ENCODE measurements around the gene NOD2.
A peak's percentile ranks its signal among the peaks of the same experiment; 100 is the strongest.

NOD2 gene

GRCh38 chr16:50692999-50693781 lies at the start of gene NOD2:
Gene NOD2 (plus strand): TSS chr16:50693606. CDS start chr16:50699496, 5,890 bp downstream.
- no peak for TF ChIP-seq CTCF (IDR thresholded peaks at IDR 0.05; ENCODE audit: low read depth, low read length)
- peak in 1 of 2 donors; percentile 9 for DNase-seq (ENCODE audit: low read depth in 2 of 2)
- H3K4me3 ChIP-seq (replicated peaks in 1 of 2; ENCODE audit: low read depth in 2 of 2, low read length in 2 of 2): peak within 1 kb of the TSS; percentile 16 to 34

GRCh38 chr16:50644245-50644644 lies 49.2 kb upstream of the NOD2 start:
- no peak for TF ChIP-seq CTCF (IDR thresholded peaks at IDR 0.05; ENCODE audit: low read depth, low read length)
- no peak for DNase-seq (ENCODE audit: low read depth in 2 of 2)
- H3K4me3 ChIP-seq (replicated peaks in 1 of 2; ENCODE audit: low read depth in 2 of 2, low read length in 2 of 2): no peak overlapping the region

- H3K4me3 ChIP-seq (replicated peaks in 1 of 2; ENCODE audit: low read depth in 2 of 2, low read length in 2 of 2): no peak overlapping the region
- peak; percentile 16 to 63 for DNase-seq (ENCODE audit: low read depth in 2 of 2)
- TF ChIP-seq CTCF (IDR thresholded peaks at IDR 0.05; ENCODE audit: low read depth, low read length): no peak
Observed at GRCh38 chr16:50644729-50645128, 48.7 kb upstream of the NOD2 start.

- no peak for DNase-seq (ENCODE audit: low read depth in 2 of 2)
- TF ChIP-seq CTCF (IDR thresholded peaks at IDR 0.05; ENCODE audit: low read depth, low read length): no peak
Observed at GRCh38 chr16:50645563-50646220, 47.7 kb upstream of the NOD2 start.

GRCh38 chr16:50646345-50646744 lies 47.1 kb upstream of the NOD2 start:
- no peak for DNase-seq (ENCODE audit: low read depth in 2 of 2)
- no peak for TF ChIP-seq CTCF (IDR thresholded peaks at IDR 0.05; ENCODE audit: low read depth, low read length)
- H3K4me3 ChIP-seq (replicated peaks in 1 of 2; ENCODE audit: low read depth in 2 of 2, low read length in 2 of 2): no peak overlapping the region

More at GRCh38 chr16:50645563-50646220, 47.7 kb upstream of the NOD2 start:
- no peak overlapping the region for H3K4me3 ChIP-seq (replicated peaks in 1 of 2; ENCODE audit: low read depth in 2 of 2, low read length in 2 of 2)

GRCh38 chr16:50651835-50652438 lies 41.5 kb upstream of the NOD2 start:
- no peak for DNase-seq (ENCODE audit: low read depth in 2 of 2)
- TF ChIP-seq CTCF (IDR thresholded peaks at IDR 0.05; ENCODE audit: low read depth, low read length): no peak
- no peak overlapping the region for H3K4me3 ChIP-seq (replicated peaks in 1 of 2; ENCODE audit: low read depth in 2 of 2, low read length in 2 of 2)

Measured in cardiac fibroblast (primary cell).